ENCODE results near the gene ANAPC2.

Gene ANAPC2

DNA sequence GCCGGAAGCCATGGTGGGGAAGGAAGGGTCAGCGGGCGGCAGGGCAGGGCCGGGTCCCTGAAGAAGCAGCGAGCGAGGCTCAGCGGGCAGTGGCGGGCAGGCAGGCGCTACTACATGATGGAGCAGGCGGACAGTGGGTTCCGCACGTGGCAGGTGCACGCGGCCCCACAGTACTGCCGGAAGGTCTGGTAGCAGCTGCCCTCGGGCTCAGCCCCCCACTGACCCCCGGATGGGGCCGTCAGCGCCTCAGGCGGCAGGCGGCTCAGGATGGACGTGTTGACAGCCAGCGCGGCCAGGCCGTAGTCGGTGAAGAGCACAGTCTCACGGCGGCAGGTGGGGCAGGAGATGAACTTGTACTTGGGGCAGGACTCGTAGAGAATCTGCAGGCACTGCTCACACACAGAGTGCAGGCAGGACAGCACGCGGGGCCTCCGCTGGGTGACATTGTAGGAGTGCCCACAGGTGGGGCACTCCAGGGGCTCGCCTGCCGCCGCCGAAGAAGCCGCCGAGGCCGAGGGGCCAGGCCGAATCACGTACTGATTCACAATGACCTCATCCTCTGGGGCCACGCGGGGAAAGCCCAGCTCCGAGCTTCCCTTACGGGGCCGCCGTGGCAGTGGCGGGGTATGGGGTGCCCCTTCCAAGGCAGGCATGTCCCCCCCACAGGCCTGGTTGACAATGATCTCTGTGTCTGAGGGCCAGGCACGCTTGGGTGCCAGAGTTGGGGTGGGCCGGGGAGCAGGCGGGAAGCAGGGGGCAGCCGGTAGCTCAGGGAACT, 32.1 kb upstream of the ANAPC2 start:
- TF ChIP-seq EZH2 (optimal IDR thresholded peaks at IDR 0.05; ENCODE audit: low read depth, low read length): no peak
- TF ChIP-seq EZH2phosphoT487 (IDR thresholded peaks at IDR 0.05; ENCODE audit: low read length): no peak
- TF ChIP-seq, protein P1, sequence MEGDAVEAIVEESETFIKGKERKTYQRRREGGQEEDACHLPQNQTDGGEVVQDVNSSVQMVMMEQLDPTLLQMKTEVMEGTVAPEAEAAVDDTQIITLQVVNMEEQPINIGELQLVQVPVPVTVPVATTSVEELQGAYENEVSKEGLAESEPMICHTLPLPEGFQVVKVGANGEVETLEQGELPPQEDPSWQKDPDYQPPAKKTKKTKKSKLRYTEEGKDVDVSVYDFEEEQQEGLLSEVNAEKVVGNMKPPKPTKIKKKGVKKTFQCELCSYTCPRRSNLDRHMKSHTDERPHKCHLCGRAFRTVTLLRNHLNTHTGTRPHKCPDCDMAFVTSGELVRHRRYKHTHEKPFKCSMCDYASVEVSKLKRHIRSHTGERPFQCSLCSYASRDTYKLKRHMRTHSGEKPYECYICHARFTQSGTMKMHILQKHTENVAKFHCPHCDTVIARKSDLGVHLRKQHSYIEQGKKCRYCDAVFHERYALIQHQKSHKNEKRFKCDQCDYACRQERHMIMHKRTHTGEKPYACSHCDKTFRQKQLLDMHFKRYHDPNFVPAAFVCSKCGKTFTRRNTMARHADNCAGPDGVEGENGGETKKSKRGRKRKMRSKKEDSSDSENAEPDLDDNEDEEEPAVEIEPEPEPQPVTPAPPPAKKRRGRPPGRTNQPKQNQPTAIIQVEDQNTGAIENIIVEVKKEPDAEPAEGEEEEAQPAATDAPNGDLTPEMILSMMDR (IDR thresholded peaks at IDR 0.05; ENCODE audit: low read length): no peak
- no peak overlapping the region for H3K27ac ChIP-seq (ENCODE audit: low read length)
- H3K79me2 ChIP-seq (ENCODE audit: low read length): no peaks in the 10 kb centered on the region
- H3K27me3 ChIP-seq (replicated peaks; ENCODE audit: insufficient read depth, low read length): no peaks in the 10 kb centered on the region
- H3K9me2 ChIP-seq (replicated peaks; ENCODE audit: insufficient read depth, low read length): no peaks in the 10 kb centered on the region
- H3K4me1 ChIP-seq (ENCODE audit: low read length): peaks cover 9% of the 10 kb centered on the region; the same call in 1 of the 2 replicates
- no peaks in the 10 kb centered on the region for H4K20me1 ChIP-seq (ENCODE audit: insufficient read depth, low read length)
- no peaks in the 10 kb centered on the region for H3K36me3 ChIP-seq (replicated peaks; ENCODE audit: insufficient read depth, low read length)
- H3F3A ChIP-seq (ENCODE audit: insufficient read depth, low read length): no peaks in the 10 kb centered on the region; the same call in 1 of the 2 replicates
- DNase-seq: no peak
- no peak overlapping the region for H3K4me3 ChIP-seq (ENCODE audit: low read length)
- no peak overlapping the region for H3K4me2 ChIP-seq (ENCODE audit: low read depth, low read length)
- H3K9me3 ChIP-seq (replicated peaks; ENCODE audit: insufficient read depth, low read length): no peaks in the 10 kb centered on the region
- no peak overlapping the region for H2AFZ ChIP-seq (ENCODE audit: low read length)
- H3K9ac ChIP-seq (ENCODE audit: low read length): no peak overlapping the region

GRCh38 chr9:137219757-137220316, 31.5 kb upstream of the ANAPC2 start:
- Histone ChIP-seq H3K4me3 (ENCODE audit: low read length) (no peak overlapping the region), H3K27ac (ENCODE audit: low read length) (no peak overlapping the region), H3K36me3 (replicated peaks; ENCODE audit: insufficient read depth, low read length) (no peaks in the 10 kb centered on the region), H3K4me2 (ENCODE audit: low read depth, low read length) (no peak overlapping the region), H3F3A (ENCODE audit: insufficient read depth, low read length) (no peaks in the 10 kb centered on the region; the same call in 1 of the 2 replicates), H4K20me1 (ENCODE audit: insufficient read depth, low read length) (no peaks in the 10 kb centered on the region), H3K27me3 (replicated peaks; ENCODE audit: insufficient read depth, low read length) (no peaks in the 10 kb centered on the region), H3K79me2 (ENCODE audit: low read length) (no peaks in the 10 kb centered on the region), H3K9ac (ENCODE audit: low read length) (no peak overlapping the region), H3K9me2 (replicated peaks; ENCODE audit: insufficient read depth, low read length) (no peaks in the 10 kb centered on the region), H3K4me1 (ENCODE audit: low read length) (peaks cover 7% of the 10 kb centered on the region; the same call in 1 of the 2 replicates), H3K9me3 (replicated peaks; ENCODE audit: insufficient read depth, low read length) (no peaks in the 10 kb centered on the region), H2AFZ (ENCODE audit: low read length) (no peak overlapping the region)
- no peak for DNase-seq
- TF ChIP-seq EZH2 (optimal IDR thresholded peaks at IDR 0.05; ENCODE audit: low read depth, low read length): no peak

GRCh38 chr9:137218754-137219271, 30.5 kb upstream of the ANAPC2 start:
- H3K27me3 ChIP-seq (replicated peaks; ENCODE audit: insufficient read depth, low read length): no peaks in the 10 kb centered on the region
- no peaks in the 10 kb centered on the region for H3K36me3 ChIP-seq (replicated peaks; ENCODE audit: insufficient read depth, low read length)
- H3K9ac ChIP-seq (ENCODE audit: low read length): no peak overlapping the region
- no peak for DNase-seq
- H4K20me1 ChIP-seq (ENCODE audit: insufficient read depth, low read length): no peaks in the 10 kb centered on the region
- no peaks in the 10 kb centered on the region for H3K9me3 ChIP-seq (replicated peaks; ENCODE audit: insufficient read depth, low read length)
- H3F3A ChIP-seq (ENCODE audit: insufficient read depth, low read length): no peaks in the 10 kb centered on the region; the same call in 1 of the 2 replicates
- no peaks in the 10 kb centered on the region for H3K79me2 ChIP-seq (ENCODE audit: low read length)
- no peaks in the 10 kb centered on the region for H3K9me2 ChIP-seq (replicated peaks; ENCODE audit: insufficient read depth, low read length)
- H3K4me3 ChIP-seq (ENCODE audit: low read length): no peak overlapping the region
- H3K4me2 ChIP-seq (ENCODE audit: low read depth, low read length): no peak overlapping the region
- no peaks in the 10 kb centered on the region for H3K4me1 ChIP-seq (ENCODE audit: low read length)
- no peak for TF ChIP-seq EZH2phosphoT487 (IDR thresholded peaks at IDR 0.05; ENCODE audit: low read length)
- TF ChIP-seq, protein P1 (IDR thresholded peaks at IDR 0.05; ENCODE audit: low read length): no peak
- TF ChIP-seq EZH2 (optimal IDR thresholded peaks at IDR 0.05; ENCODE audit: low read depth, low read length): no peak
- H3K27ac ChIP-seq (ENCODE audit: low read length): no peak overlapping the region
- no peak overlapping the region for H2AFZ ChIP-seq (ENCODE audit: low read length)

Data from MM.1S (cell line).